HG03520 (cell line): ENCODE measurements around the gene ANKRD9.

Experiments used
- ATAC-seq: cut with Tn5 transposase; IDR thresholded peaks from one replicate; pipeline ENCODE4 v1.9.1; 2021; ENCODE audit warnings: mild to moderate bottlenecking, moderate library complexity; ENCODE audit not compliant: unreplicated experiment

The ANKRD9 gene

GRCh38 chr14:102479777-102480176 lies 29.8 kb downstream of the ANKRD9 start:
- no peak for ATAC-seq

GRCh38 chr14:102479107-102479506 lies 30.5 kb downstream of the ANKRD9 start:
- ATAC-seq, result no peak

GRCh38 chr14:102474934-102475333 lies 34.6 kb downstream of the ANKRD9 start:
- ATAC-seq, result no peak

- ATAC-seq, result no peak
Measured at GRCh38 chr14:102473559-102473958, 36.0 kb downstream of the ANKRD9 start.

- ATAC-seq, result no peak
Measured at GRCh38 chr14:102472791-102473150, 36.8 kb downstream of the ANKRD9 start.

- no peak for ATAC-seq
Measured at GRCh38 chr14:102471921-102472790, 37.4 kb downstream of the ANKRD9 start.

- no peak for ATAC-seq
Measured at GRCh38 chr14:102469261-102469660, 40.3 kb downstream of the ANKRD9 start.

GRCh38 chr14:102464846-102465341 lies 44.7 kb downstream of the ANKRD9 start:
- no peak for ATAC-seq

- ATAC-seq, result no peak
Measured at GRCh38 chr14:102464006-102464405, 45.6 kb downstream of the ANKRD9 start.

- ATAC-seq, result no peak
Measured at GRCh38 chr14:102462391-102462790, 47.2 kb downstream of the ANKRD9 start.

GRCh38 chr14:102461490-102462338 lies 47.9 kb downstream of the ANKRD9 start:
- no peak for ATAC-seq

GRCh38 chr14:102457509-102457908 lies 52.1 kb downstream of the ANKRD9 start:
- no peak for ATAC-seq

GRCh38 chr14:102454711-102455110 lies 54.9 kb downstream of the ANKRD9 start:
- no peak for ATAC-seq

GRCh38 chr14:102452302-102452701 lies 57.3 kb downstream of the ANKRD9 start:
- no peak for ATAC-seq
